Gastroesophageal sphincter (tissue), 4 donors: ENCODE measurements around the gene OPCML. TPM values are rescaled to one million over a fixed set of nuclear protein-coding genes. Genes with fewer than 3 reads are reported as not detected.
A peak's percentile ranks its signal among the peaks of the same experiment; 100 is the strongest.

Experiments used
- ATAC-seq: fragments of 150-250 bp; one replicate; pipeline ENCODE4 v1.9.1; 2016; ENCODE audit warnings: mild to moderate bottlenecking, moderate library complexity
- H3K27ac ChIP-seq, 4 donors: fragments of 200-600 bp; sonication (generic) in 3 of 4; 1 replicate in 3 of 4; 2 replicates in 1 of 4; pipeline ENCODE4 v1.5.1; 2016 to 2019
- H3K27me3 ChIP-seq: fragments of 200-600 bp; sonication (generic); one replicate; pipeline ENCODE4 v1.5.1; 2019
- H3K36me3 ChIP-seq, 2 donors: fragments of 200-600 bp; sonication (generic); one replicate each; pipeline ENCODE4 v1.5.1; 2019; ENCODE audit warnings: control low read depth in 1 of 2
- H3K4me1 ChIP-seq, 3 donors: fragments of 200-600 bp; sonication (generic); 1 replicate in 2 of 3; 2 replicates in 1 of 3; pipeline ENCODE4 v1.5.1; 2016 to 2019; ENCODE audit warnings: control low read depth in 2 of 3
- H3K4me3 ChIP-seq, 2 donors: fragments of 200-600 bp; sonication (generic); one replicate each; pipeline ENCODE4 v1.5.1; 2019; ENCODE audit warnings: mild to moderate bottlenecking in 1 of 2, moderate library complexity in 1 of 2
- H3K9me3 ChIP-seq, 3 donors: fragments of 200-600 bp; sonication (generic); one replicate each; pipeline ENCODE4 v1.5.1; 2017 to 2019; ENCODE audit warnings: control low read depth in 2 of 3
- EP300 ChIP-seq: sonication (generic); formaldehyde crosslinking; IDR thresholded peaks from one replicate; pipeline ENCODE4 v1.6.1; 2017; ENCODE audit warnings: antibody characterized with exemption, mild to moderate bottlenecking
- POLR2A ChIP-seq, 2 donors: fragments of 450-650 bp; IDR thresholded peaks; one replicate each; pipeline ENCODE4 v1.6.1; 2017; ENCODE audit warnings: antibody characterized with exemption in 2 of 2, mild to moderate bottlenecking in 2 of 2, moderate library complexity in 1 of 2
- POLR2AphosphoS5 ChIP-seq: sonication (generic); formaldehyde crosslinking; IDR thresholded peaks from one replicate; pipeline ENCODE4 v1.6.1; 2017; ENCODE audit warnings: antibody characterized with exemption
- WGBS, 2 donors: methylation state at CpG; one replicate each; pipeline ENCODE4 v1.1.5; 2018; ENCODE audit warnings: low coverage in 1 of 2; 5-methylcytosine and 5-hydroxymethylcytosine counted together
- total RNA-seq, 4 donors: library from RNA; depleted of rRNA; stranded (reverse); fragments of >200 nt; gene quantifications; one replicate each; pipeline ENCODE4 v1.1.0, GENCODE V29; 2016
- TF ChIP-seq, protein P1 (sequence below), 4 experiments: fragments of 200-600 bp in 2 of 4; fragments of 450-650 bp in 2 of 4; sonication (generic) in 1 of 4; IDR thresholded peaks; one replicate each; pipeline ENCODE4 v1.5.1; 2017 to 2019; ENCODE audit warnings: antibody characterized with exemption in 4 of 4, mild to moderate bottlenecking in 2 of 4, moderate library complexity in 2 of 4

The OPCML gene
- total RNA-seq, 4 donors from 2014 or later = 0.13 to 0.93 (median 0.33) TPM

DNA sequence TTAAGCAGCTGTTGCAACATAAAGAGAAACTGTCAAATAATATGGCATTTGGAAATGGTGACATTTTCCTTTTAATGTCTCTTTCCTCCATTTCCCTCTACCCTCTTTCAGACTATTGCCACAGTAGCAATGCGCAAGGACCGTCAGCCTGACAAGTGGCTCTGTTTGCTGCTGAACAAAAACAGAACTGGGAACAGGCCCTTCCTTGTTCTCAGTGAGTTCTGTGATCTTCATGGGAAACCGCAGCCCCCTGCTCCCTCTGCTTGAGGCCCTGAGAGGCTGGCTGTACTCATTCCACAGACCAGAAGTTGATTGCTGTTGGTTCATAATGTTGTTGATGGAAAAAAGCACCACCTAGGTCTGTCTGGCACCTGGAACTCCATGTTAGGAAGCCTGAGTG is 559.7 kb downstream of the OPCML start:
- WGBS, 2 donors = 100% methylated on average over 2 of the region's 3 CpGs; no CpG with 5 or more reads in 1 of the 2 donors
- Histone ChIP-seq H3K27me3 (no peaks in the 10 kb centered on the region), H3K4me1 (no peaks in the 10 kb centered on the region), H3K4me3 (no peak overlapping the region), H3K36me3 (no peaks in the 10 kb centered on the region), H3K9me3 (no peaks in the 10 kb centered on the region), H3K27ac (no peak overlapping the region)
- TF ChIP-seq, protein P1, sequence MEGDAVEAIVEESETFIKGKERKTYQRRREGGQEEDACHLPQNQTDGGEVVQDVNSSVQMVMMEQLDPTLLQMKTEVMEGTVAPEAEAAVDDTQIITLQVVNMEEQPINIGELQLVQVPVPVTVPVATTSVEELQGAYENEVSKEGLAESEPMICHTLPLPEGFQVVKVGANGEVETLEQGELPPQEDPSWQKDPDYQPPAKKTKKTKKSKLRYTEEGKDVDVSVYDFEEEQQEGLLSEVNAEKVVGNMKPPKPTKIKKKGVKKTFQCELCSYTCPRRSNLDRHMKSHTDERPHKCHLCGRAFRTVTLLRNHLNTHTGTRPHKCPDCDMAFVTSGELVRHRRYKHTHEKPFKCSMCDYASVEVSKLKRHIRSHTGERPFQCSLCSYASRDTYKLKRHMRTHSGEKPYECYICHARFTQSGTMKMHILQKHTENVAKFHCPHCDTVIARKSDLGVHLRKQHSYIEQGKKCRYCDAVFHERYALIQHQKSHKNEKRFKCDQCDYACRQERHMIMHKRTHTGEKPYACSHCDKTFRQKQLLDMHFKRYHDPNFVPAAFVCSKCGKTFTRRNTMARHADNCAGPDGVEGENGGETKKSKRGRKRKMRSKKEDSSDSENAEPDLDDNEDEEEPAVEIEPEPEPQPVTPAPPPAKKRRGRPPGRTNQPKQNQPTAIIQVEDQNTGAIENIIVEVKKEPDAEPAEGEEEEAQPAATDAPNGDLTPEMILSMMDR (IDR thresholded peaks at IDR 0.05) = no peak
- ATAC-seq = no peak

DNA sequence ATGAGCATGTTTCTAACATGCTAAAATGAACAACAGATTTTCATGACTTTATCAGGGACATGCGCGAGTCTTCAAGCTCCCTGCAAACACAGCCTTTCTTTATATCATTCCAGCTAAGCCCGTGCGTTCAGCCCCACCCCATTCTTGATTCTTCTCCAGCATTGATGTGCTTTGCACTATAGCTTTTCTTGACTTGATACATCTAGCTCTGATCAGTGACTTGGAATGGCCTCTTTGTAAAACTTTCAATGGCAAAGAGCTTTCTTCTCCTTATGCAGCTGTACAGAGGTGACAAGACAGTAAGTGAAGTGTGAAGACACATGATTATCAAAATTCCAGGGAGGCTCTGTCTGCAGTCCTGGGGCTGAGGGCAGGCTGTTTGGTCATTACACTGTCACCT is 561.0 kb downstream of the OPCML start:
- 63 to 76% methylated on average over 4 of the region's 4 CpGs for WGBS, 2 donors
- H3K9me3 ChIP-seq = no peaks in the 10 kb centered on the region
- no peak for ATAC-seq
- TF ChIP-seq, protein P1 (IDR thresholded peaks at IDR 0.05) = no peak
- no peak for TF ChIP-seq POLR2AphosphoS5
- TF ChIP-seq EP300 = no peak
- no peak for TF ChIP-seq POLR2A (IDR thresholded peaks at IDR 0.05)
- H3K27ac ChIP-seq = no peak overlapping the region
- H3K4me3 ChIP-seq = no peak overlapping the region
- no peaks in the 10 kb centered on the region for H3K36me3 ChIP-seq
- H3K4me1 ChIP-seq = no peaks in the 10 kb centered on the region
- H3K27me3 ChIP-seq = no peaks in the 10 kb centered on the region

- no peaks in the 10 kb centered on the region for H3K9me3 ChIP-seq
- no peaks in the 10 kb centered on the region for H3K4me1 ChIP-seq
- TF ChIP-seq POLR2A (IDR thresholded peaks at IDR 0.05) (no peak), EP300 (no peak), POLR2AphosphoS5 (no peak)
- TF ChIP-seq, protein P1 (IDR thresholded peaks at IDR 0.05) = no peak
- H3K4me3 ChIP-seq = no peak overlapping the region
- no peaks in the 10 kb centered on the region for H3K27me3 ChIP-seq
- no peaks in the 10 kb centered on the region for H3K36me3 ChIP-seq
- no peak overlapping the region for H3K27ac ChIP-seq
- WGBS, 2 donors = 73 to 83% methylated on average over 2 to 4 of the region's 4 CpGs
- no peak for ATAC-seq
Observed at GRCh38 chr11:132969892-132970291, 562.4 kb downstream of the OPCML start.

GRCh38 chr11:132962041-132962440 is 570.3 kb downstream of the OPCML start:
- peak; percentile 25 for ATAC-seq
- Histone ChIP-seq H3K9me3 (no peaks in the 10 kb centered on the region), H3K36me3 (no peaks in the 10 kb centered on the region), H3K4me3 (no peak overlapping the region), H3K27me3 (no peaks in the 10 kb centered on the region), H3K4me1 (peaks cover 0 to 25% (median 0%) of the 10 kb centered on the region in 3 donors), H3K27ac (no peak overlapping the region)
- 17% methylated on average over 5 of the region's 6 CpGs; no CpG with 5 or more reads in 1 of the 2 donors for whole genome bisulfite sequencing, 2 donors
- TF ChIP-seq, protein P1 (IDR thresholded peaks at IDR 0.05) = no peak
- no peak for TF ChIP-seq POLR2AphosphoS5
- TF ChIP-seq EP300 = no peak
- TF ChIP-seq POLR2A (IDR thresholded peaks at IDR 0.05) = no peak

DNA sequence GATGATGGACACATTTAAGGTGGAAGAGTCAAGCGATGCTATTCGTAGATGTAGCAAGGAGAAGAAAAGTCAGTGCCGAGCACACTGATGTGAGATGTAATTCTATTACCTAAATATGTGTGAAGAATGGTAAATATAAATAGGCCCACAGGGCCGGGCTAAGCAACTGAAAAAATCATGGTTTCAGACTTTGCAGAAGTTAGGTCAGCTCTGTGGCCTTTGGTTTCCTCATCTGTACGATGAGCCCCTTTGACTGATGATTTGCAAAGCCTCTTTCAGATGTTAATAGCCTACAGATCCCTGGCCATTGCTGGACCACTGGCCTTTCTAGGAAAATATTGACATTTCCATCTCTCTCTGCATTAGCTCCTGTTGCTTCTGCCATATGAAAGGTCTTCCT is 570.8 kb downstream of the OPCML start:
- WGBS, 2 donors = 85 to 95% methylated on average over 5 of the region's 5 CpGs
- no peaks in the 10 kb centered on the region for H3K36me3 ChIP-seq
- TF ChIP-seq, protein P1 (IDR thresholded peaks at IDR 0.05) = no peak
- no peak for TF ChIP-seq EP300
- no peak for TF ChIP-seq POLR2A (IDR thresholded peaks at IDR 0.05)
- TF ChIP-seq POLR2AphosphoS5 = no peak
- H3K27me3 ChIP-seq = no peaks in the 10 kb centered on the region
- peaks cover 0 to 25% (median 0%) of the 10 kb centered on the region in 3 donors for H3K4me1 ChIP-seq
- H3K4me3 ChIP-seq = no peak overlapping the region
- H3K9me3 ChIP-seq = no peaks in the 10 kb centered on the region
- H3K27ac ChIP-seq = no peak overlapping the region
- no peak for ATAC-seq
